CD4-positive, alpha-beta T cell treated with Interleukin-4 for 4 hours (primary cell): ENCODE measurements around the gene ZNF507.
"Not testable (repeated sequence)": the region's sequence is repeated elsewhere in the genome, so short reads cannot be mapped to it uniquely, and the experiment has no call there.

Experiments
- DNase-seq: peaks from one replicate; pipeline ENCODE4 v3.0.0-alpha.2; 2020

Gene ZNF507

DNA sequence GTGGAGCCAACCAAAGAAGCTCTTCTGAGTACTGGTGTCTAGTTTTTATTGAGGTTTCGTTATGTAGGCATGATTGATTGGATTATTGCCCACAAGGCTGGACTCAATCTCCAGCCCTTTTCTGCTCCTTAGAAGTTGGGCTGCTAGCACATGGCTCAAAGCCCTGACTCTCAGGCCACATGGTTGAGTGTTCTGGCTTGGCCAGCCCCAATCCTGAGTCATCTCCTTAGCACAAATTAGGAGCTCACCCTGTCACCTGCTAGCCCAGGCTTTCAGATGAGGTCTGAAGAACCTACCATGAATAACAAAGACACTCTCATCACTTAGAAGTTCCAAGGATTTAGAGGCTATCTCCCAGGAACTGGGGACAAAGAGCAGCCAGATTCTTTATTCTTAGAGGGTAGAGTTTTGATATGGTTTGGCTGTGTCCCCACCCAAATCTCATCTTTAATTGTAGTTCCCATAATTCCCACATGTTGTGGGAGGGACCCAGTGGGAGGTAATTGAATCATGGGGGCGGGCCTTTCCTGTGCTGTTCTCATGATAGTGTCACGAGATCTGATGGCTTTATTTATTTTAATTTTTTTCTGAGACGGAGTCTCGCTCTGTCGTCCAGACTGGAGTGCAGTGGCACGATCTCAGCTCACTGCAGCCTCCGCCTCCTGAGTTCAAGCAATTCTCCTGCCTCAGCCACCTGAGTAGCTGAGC lies 71.5 kb downstream of the ZNF507 start:
- DNase-seq: no peak

- DNase-seq: no peak
Measured at GRCh38 chr19:32418155-32418554, 72.7 kb downstream of the ZNF507 start.

GRCh38 chr19:32421589-32422361 lies 76.4 kb downstream of the ZNF507 start:
- no peak for DNase-seq

GRCh38 chr19:32422435-32422834 lies 77.0 kb downstream of the ZNF507 start:
- no peak for DNase-seq

GRCh38 chr19:32423944-32424343 lies 78.5 kb downstream of the ZNF507 start:
- not testable (repeated sequence) for DNase-seq

DNA sequence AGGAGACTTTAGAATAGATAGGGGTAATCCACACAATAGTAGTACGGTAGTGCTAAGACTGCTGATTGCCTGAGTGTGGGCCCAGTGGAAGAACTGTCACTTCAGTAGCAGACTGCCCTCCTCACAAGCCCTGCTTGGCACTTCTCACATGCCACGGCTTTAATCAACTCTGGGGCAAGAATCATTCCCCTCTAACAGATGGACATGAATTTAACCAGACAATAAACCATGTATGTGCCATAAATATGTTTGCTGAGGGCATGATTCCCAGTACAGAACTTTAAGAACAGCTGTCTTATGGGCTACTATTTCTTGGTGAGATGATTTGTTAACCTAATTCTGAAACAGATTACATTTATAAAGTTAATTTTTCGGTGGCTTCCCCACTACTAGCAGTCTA lies 82.1 kb downstream of the ZNF507 start:
- DNase-seq: no peak

- no peak for DNase-seq
Measured at GRCh38 chr19:32436692-32437091, 91.3 kb downstream of the ZNF507 start.

- DNase-seq: no peak
Measured at GRCh38 chr19:32437096-32437495, 91.7 kb downstream of the ZNF507 start.
